ENCODE data around the gene SEPTIN3. TPM values are rescaled to one million over a fixed set of nuclear protein-coding genes. Genes with fewer than 3 reads are reported as not detected.

SEPTIN3 gene
- total RNA-seq, 1 donor, result 0.36 TPM

GRCh38 chr22:41983513-41984405, 14.5 kb downstream of the SEPTIN3 start:
- no peaks in the 10 kb centered on the region for H4K20me1 ChIP-seq (ENCODE audit: insufficient read depth, low read length)
- H3K79me2 ChIP-seq (ENCODE audit: insufficient read depth, low read length), result no peaks in the 10 kb centered on the region
- H3K4me2 ChIP-seq (ENCODE audit: insufficient read depth, low read length), result no peak overlapping the region
- no peak overlapping the region for H2AFZ ChIP-seq (ENCODE audit: low read length)
- H3K36me3 ChIP-seq (ENCODE audit: insufficient read depth, low read length), result no peaks in the 10 kb centered on the region
- no peaks in the 10 kb centered on the region for H3K4me1 ChIP-seq (ENCODE audit: insufficient read depth, low read length)
- no peak for DNase-seq (ENCODE audit: insufficient read length, low spot score, missing footprints)
- no peak overlapping the region for H3K27ac ChIP-seq (ENCODE audit: low read depth, low read length)
- H3K9me3 ChIP-seq (ENCODE audit: low read depth, low read length), result no peaks in the 10 kb centered on the region
- TF ChIP-seq, protein P1, sequence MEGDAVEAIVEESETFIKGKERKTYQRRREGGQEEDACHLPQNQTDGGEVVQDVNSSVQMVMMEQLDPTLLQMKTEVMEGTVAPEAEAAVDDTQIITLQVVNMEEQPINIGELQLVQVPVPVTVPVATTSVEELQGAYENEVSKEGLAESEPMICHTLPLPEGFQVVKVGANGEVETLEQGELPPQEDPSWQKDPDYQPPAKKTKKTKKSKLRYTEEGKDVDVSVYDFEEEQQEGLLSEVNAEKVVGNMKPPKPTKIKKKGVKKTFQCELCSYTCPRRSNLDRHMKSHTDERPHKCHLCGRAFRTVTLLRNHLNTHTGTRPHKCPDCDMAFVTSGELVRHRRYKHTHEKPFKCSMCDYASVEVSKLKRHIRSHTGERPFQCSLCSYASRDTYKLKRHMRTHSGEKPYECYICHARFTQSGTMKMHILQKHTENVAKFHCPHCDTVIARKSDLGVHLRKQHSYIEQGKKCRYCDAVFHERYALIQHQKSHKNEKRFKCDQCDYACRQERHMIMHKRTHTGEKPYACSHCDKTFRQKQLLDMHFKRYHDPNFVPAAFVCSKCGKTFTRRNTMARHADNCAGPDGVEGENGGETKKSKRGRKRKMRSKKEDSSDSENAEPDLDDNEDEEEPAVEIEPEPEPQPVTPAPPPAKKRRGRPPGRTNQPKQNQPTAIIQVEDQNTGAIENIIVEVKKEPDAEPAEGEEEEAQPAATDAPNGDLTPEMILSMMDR (IDR thresholded peaks at IDR 0.05; ENCODE audit: extremely low read depth, low read depth, low read length), result no peak
- peaks cover 2% of the 10 kb centered on the region for H3K27me3 ChIP-seq (ENCODE audit: insufficient read depth, low read length)
- no peak overlapping the region for H3K4me3 ChIP-seq (ENCODE audit: insufficient read depth, low read length)

- H3K36me3 ChIP-seq (ENCODE audit: insufficient read depth, low read length), result no peaks in the 10 kb centered on the region
- no peaks in the 10 kb centered on the region for H4K20me1 ChIP-seq (ENCODE audit: insufficient read depth, low read length)
- H3K27me3 ChIP-seq (ENCODE audit: insufficient read depth, low read length), result peaks cover 11% of the 10 kb centered on the region
- DNase-seq (ENCODE audit: insufficient read length, low spot score, missing footprints), result no peak
- TF ChIP-seq, protein P1 (IDR thresholded peaks at IDR 0.05; ENCODE audit: extremely low read depth, low read depth, low read length), result no peak
- no peaks in the 10 kb centered on the region for H3K4me1 ChIP-seq (ENCODE audit: insufficient read depth, low read length)
- H3K4me3 ChIP-seq (ENCODE audit: insufficient read depth, low read length), result no peak overlapping the region
- no peak overlapping the region for H2AFZ ChIP-seq (ENCODE audit: low read length)
- no peak overlapping the region for H3K27ac ChIP-seq (ENCODE audit: low read depth, low read length)
- no peaks in the 10 kb centered on the region for H3K9me3 ChIP-seq (ENCODE audit: low read depth, low read length)
- H3K4me2 ChIP-seq (ENCODE audit: insufficient read depth, low read length), result no peak overlapping the region
- no peaks in the 10 kb centered on the region for H3K79me2 ChIP-seq (ENCODE audit: insufficient read depth, low read length)
Measured at GRCh38 chr22:41987276-41987675, 18.0 kb downstream of the SEPTIN3 start.

GRCh38 chr22:41989246-41989645, 20.0 kb downstream of the SEPTIN3 start:
- Histone ChIP-seq H3K4me2 (ENCODE audit: insufficient read depth, low read length) (no peak overlapping the region), H3K9me3 (ENCODE audit: low read depth, low read length) (no peaks in the 10 kb centered on the region), H3K4me1 (ENCODE audit: insufficient read depth, low read length) (no peaks in the 10 kb centered on the region), H3K4me3 (ENCODE audit: insufficient read depth, low read length) (no peak overlapping the region), H3K27me3 (ENCODE audit: insufficient read depth, low read length) (peaks cover 9% of the 10 kb centered on the region), H2AFZ (ENCODE audit: low read length) (no peak overlapping the region), H3K27ac (ENCODE audit: low read depth, low read length) (no peak overlapping the region), H4K20me1 (ENCODE audit: insufficient read depth, low read length) (no peaks in the 10 kb centered on the region), H3K36me3 (ENCODE audit: insufficient read depth, low read length) (no peaks in the 10 kb centered on the region), H3K79me2 (ENCODE audit: insufficient read depth, low read length) (no peaks in the 10 kb centered on the region)
- TF ChIP-seq, protein P1 (IDR thresholded peaks at IDR 0.05; ENCODE audit: extremely low read depth, low read depth, low read length), result no peak
- DNase-seq (ENCODE audit: insufficient read length, low spot score, missing footprints), result no peak

- Histone ChIP-seq H3K27me3 (ENCODE audit: insufficient read depth, low read length) (peaks cover 11% of the 10 kb centered on the region), H3K79me2 (ENCODE audit: insufficient read depth, low read length) (no peaks in the 10 kb centered on the region), H4K20me1 (ENCODE audit: insufficient read depth, low read length) (no peaks in the 10 kb centered on the region), H3K4me1 (ENCODE audit: insufficient read depth, low read length) (no peaks in the 10 kb centered on the region), H2AFZ (ENCODE audit: low read length) (no peak overlapping the region), H3K27ac (ENCODE audit: low read depth, low read length) (no peak overlapping the region), H3K36me3 (ENCODE audit: insufficient read depth, low read length) (no peaks in the 10 kb centered on the region), H3K4me3 (ENCODE audit: insufficient read depth, low read length) (no peak overlapping the region), H3K4me2 (ENCODE audit: insufficient read depth, low read length) (no peak overlapping the region), H3K9me3 (ENCODE audit: low read depth, low read length) (no peaks in the 10 kb centered on the region)
- no peak for DNase-seq (ENCODE audit: insufficient read length, low spot score, missing footprints)
- TF ChIP-seq, protein P1 (IDR thresholded peaks at IDR 0.05; ENCODE audit: extremely low read depth, low read depth, low read length), result no peak
Measured at GRCh38 chr22:41991111-41991510, 21.9 kb downstream of the SEPTIN3 start.

All from osteoblast (primary cell).